ENCODE results near the gene NCOA3.

- TF ChIP-seq YY1 (IDR thresholded peaks at IDR 0.05; ENCODE audit: low read depth) (no peak), FOXM1 (IDR thresholded peaks at IDR 0.05; ENCODE audit: borderline replicate concordance, low read depth) (no peak), TAF1 (IDR thresholded peaks at IDR 0.05; ENCODE audit: low read depth) (no peak), RAD21 (IDR thresholded peaks at IDR 0.05; ENCODE audit: low read depth) (no peak), ZBTB7A (IDR thresholded peaks at IDR 0.05; ENCODE audit: low read depth) (no peak), TEAD4 (IDR thresholded peaks at IDR 0.05) (no peak), CEBPB (IDR thresholded peaks at IDR 0.05) (no peak), TCF12 (IDR thresholded peaks at IDR 0.05; ENCODE audit: low read depth) (no peak), EGR1 (IDR thresholded peaks at IDR 0.05) (no peak), CREB1 (IDR thresholded peaks at IDR 0.05; ENCODE audit: low read depth) (no peak), EP300 (IDR thresholded peaks at IDR 0.05; ENCODE audit: borderline replicate concordance) (no peak)
- TF ChIP-seq, protein P1, sequence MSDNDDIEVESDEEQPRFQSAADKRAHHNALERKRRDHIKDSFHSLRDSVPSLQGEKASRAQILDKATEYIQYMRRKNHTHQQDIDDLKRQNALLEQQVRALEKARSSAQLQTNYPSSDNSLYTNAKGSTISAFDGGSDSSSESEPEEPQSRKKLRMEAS (IDR thresholded peaks at IDR 0.05) = no peak
Observed at GRCh38 chr20:47660602-47660905, 158.9 kb downstream of the NCOA3 start.

Measured in Ishikawa (cell line).